Skin epidermis (tissue), 12 donors: ENCODE data around the gene SPATS2.

Experiments used
- H3K27ac ChIP-seq, 21 experiments: fragments of 200-600 bp; sonication (generic) in 11 of 21; one replicate each; pipeline ENCODE4 v1.5.0; 2020; ENCODE audit warnings: mild to moderate bottlenecking in 3 of 21, inconsistent platforms in 2 of 21, moderate library complexity in 2 of 21
- H3K4me3 ChIP-seq, 7 experiments: fragments of 200-600 bp; sonication (generic) in 2 of 7; one replicate each; pipeline ENCODE4 v1.5.0; 2020; ENCODE audit warnings: inconsistent platforms in 2 of 7, mild to moderate bottlenecking in 2 of 7, moderate library complexity in 1 of 7

Gene SPATS2

DNA sequence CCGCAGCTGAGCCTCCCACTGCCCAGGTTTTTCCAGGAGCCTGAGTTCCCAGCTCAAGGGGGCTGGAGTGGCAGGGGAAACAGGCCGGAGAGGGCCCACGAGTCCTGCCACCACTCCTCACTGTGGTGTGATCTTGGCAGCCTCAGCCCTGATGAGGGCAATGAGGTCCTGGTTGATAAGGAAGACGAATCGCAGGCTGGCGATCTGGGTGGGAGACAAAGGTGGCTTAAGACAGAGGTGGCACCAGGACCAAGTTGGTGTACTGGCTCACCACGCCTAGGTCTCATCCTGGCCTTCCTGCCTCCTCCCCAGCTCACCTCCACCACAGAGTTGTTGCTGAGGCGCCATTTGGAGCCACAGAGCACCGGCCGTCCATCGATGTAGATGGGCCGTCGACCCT is 191.3 kb downstream of the SPATS2 start:
- Histone ChIP-seq H3K27ac (no peak overlapping the region), H3K4me3 (no peak overlapping the region)

DNA sequence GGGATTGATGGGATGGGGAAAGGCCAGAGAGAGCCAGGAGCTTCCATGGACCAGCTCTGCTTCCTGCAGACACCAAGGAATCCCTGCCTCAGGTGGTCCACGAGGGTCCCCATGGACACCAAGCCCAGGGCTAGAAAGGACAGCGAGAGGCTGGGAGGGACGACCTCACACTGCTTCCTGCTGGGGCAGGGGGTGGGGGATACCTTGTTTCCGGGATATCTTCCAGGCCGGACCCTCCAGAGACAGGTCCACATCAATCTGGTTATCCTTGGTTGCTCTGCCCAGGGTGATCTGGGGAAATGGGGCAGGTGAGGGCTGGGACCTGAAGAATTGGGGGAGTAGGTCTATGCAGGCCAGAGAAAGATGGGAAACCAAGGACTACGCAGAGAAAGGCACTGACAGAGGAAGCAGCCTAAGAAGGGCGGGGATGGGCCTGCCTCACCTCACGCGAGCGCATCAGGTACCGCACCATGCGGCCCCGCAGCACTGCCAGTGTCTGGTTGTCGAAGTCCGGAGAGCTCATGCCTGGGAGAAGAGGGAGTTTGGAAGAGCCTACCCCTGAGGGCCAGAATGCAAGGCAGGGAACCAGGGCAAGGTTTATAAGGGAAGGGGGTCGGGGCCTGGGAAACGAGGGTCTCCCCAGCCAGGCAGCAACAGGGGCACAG is 191.9 kb downstream of the SPATS2 start:
- Histone ChIP-seq H3K4me3 (no peak overlapping the region), H3K27ac (no peak overlapping the region)

- no peak overlapping the region for H3K27ac ChIP-seq
- no peak overlapping the region for H3K4me3 ChIP-seq
Measured at GRCh38 chr12:49560695-49561094, 193.4 kb downstream of the SPATS2 start.

DNA sequence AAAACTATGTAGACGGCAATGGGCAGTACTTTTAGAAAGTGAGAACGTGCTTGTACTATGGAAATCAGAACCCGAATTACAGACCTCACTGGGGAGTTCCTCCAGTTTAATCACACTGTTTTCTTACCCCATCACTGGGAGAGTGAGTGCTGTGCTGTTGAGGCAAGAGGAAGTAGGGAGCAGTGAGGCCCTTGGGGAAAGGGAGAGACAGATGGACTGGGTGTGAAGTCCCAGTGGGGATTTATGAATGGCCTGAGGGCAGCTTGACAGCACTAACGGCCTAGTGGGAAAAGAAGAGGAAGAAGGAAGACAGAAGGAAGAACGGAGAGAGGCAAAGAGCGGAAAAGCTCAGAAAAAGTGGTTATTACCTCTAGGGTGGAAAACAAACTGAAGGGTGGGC is 195.0 kb downstream of the SPATS2 start:
- Histone ChIP-seq H3K27ac (no peak overlapping the region), H3K4me3 (no peak overlapping the region)

GRCh38 chr12:49562831-49563230 is 195.6 kb downstream of the SPATS2 start:
- Histone ChIP-seq H3K27ac (no peak overlapping the region), H3K4me3 (no peak overlapping the region)

GRCh38 chr12:49563951-49564685 is 196.9 kb downstream of the SPATS2 start:
- no peak overlapping the region for H3K27ac ChIP-seq

GRCh38 chr12:49564686-49565405 is 197.6 kb downstream of the SPATS2 start:
- H3K4me3 ChIP-seq: no peak overlapping the region
- H3K27ac ChIP-seq: no peak overlapping the region

More at GRCh38 chr12:49563951-49564685, 196.9 kb downstream of the SPATS2 start:
- no peak overlapping the region for H3K4me3 ChIP-seq

DNA sequence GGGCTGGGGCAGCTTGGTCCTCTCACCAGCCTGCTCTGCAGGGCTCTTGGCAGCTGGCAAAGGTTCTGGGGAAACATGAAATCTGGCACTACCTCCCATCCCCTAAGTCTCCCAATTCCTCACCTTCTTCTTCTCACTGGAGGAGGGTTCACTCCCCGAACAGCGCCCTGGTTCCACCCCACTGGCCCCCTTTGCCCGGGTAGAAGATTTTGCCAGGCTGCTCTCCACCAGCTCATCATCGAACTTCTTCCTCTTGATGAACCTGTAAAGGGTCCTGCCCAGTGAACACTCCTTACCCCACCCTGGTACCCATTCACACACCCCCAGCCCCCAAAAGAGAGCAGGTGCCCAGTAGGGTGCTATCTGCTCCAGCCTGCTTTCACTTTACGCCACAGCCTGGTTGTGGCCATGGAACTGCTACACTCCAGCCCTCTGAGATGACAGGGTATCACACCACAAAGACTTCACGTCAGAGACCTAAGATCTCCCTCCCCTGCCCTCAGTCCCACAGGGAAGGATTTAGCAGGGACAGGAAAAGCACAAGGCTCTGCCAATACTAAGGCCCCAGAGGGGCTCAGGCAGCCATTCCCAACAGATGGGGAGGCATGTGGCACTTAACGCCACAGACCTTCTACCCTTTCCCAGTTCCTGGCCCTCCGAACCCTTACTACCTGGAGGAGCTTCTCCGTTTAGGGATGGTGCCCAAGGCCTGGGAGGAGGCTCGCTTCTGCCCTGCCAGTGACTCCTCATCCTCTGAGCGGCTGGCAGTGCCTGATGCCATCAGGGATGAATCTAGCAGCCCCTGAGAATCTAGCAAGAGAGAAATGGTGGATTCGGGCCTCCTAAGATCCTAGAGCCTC is 198.4 kb downstream of the SPATS2 start:
- Histone ChIP-seq H3K4me3 (no peak overlapping the region), H3K27ac (peak overlapping the region in 1 of 21 experiments; percentile 18)

DNA sequence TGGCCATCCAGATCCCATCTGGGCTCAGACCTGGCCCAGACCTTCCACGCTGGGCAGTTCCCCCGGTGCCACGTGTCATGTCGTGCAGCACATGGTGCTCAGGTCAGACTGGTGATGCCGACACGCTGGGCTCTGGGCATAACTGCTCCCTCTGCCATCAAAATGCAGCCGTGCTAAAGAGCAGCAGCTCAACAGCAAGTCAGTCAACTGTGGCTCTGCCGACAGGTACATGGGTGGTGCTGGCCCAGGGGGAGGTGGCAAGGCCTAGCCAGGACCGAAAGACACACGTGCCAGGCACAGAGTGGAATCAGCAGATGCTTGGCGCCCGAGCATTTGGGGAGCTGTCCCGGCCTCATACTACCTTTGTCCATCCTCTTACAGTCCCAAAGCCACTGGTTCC is 199.1 kb downstream of the SPATS2 start:
- H3K4me3 ChIP-seq: no peak overlapping the region
- H3K27ac ChIP-seq: peak overlapping the region in 1 of 21 experiments; percentile 4

- Histone ChIP-seq H3K27ac (peak overlapping the region; percentile 73 to 99 (median 91)), H3K4me3 (peak overlapping the region; percentile 49 to 93 (median 78))
Measured at GRCh38 chr12:49567302-49567610, 200.0 kb downstream of the SPATS2 start.

DNA sequence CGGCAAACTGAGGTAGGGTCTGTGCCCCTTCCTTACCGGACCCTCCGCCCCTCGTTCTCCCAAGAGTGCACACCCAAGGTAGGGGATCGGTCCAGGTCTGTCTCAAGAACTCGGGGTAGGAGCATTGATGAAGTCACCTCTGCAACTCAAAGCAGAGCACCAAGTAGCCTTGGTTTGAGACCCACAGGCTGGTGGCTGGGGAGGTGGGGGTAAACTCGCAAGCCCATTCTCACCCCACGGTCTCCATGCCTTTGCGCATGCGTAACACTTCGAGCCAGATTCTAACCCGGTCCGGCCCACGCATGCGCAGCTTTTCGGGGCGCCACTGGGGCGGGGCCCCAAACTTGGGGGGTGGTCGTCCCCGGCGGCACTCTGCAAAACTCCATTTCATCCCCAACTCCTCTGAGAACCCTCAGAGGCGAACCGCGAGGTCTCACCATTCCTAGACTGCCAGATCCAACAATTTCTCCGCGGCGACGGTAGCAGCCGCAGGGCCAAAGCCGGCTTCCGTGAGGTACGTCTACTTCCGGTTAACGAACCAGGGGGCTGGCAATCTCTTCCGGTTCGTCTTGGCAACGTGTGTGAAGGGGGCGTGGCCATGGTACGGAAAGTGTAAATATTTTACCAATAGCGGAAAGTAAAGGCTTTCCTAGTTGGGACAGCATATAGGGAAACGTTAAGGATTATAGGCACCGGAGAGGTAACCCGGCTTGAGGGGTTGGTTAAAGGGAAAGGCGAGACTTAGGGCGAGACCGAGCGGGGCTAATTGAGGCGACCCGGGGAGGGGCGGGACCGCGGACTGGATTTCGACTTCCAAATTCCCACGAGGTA is 200.6 kb downstream of the SPATS2 start, which contains the start of gene MCRS1:
TSS of gene MCRS1 (minus strand) at position 532 of the 831 bp plus-strand sequence. CDS start 1,411 bp downstream, outside the sequence.
- Histone ChIP-seq H3K27ac (peak within 1 kb of the TSS; percentile 73 to 99 (median 91)), H3K4me3 (peak within 1 kb of the TSS; percentile 49 to 93 (median 78))

DNA sequence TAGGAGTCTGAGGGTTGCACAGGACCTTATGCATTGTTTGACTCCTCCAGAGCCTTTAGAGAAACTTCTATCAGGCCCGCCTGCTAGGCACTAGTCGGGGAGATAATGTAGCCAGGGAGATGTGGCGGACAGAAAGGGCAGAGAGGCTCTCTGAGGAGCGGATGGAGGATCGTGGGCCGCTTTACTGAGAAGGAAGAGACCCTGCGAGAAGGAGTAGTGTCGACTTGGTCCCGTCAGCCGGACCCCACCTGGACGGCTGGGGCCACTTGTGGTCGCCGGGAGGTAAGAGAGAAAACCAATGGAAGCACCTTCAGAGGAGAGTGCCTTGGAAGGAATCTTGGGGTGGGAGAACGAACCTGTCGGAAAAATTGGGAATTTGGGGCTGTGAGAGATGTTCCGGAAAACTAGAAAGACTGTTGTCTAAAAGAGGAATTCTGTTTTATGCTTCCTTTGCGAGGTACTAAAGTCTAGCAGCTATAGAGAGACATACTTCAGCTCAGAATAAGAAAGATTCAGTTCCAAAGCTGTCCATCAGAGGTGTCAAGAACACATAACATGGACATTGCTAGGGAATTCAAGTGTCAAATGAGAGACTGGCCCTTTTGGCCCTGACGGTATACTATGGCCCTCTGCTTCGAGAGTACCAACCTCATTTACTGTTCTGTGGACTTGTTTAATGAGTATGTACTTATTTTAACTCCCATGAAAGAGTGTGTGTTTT is 201.3 kb downstream of the SPATS2 start:
- peak overlapping the region; percentile 49 to 93 (median 78) for H3K4me3 ChIP-seq
- H3K27ac ChIP-seq: peak overlapping the region; percentile 73 to 99 (median 91)
